Stimulated activated CD4-positive, alpha-beta T cell treated with anti-CD3 and anti-CD28 coated beads, Interleukin-1b, Interleukin-23, amount 100 ng/mL, for 48 hours (primary cell): ENCODE results near the gene REPIN1.

Experiments
- DNase-seq: peaks from one replicate; pipeline ENCODE4 v3.0.0-alpha.2; 2020

REPIN1 gene

GRCh38 chr7:150368096-150368883, at the start of gene REPIN1:
Gene REPIN1 (plus strand): TSS chr7:150368822. CDS start chr7:150369712, 890 bp downstream.
- peak; percentile 82 for DNase-seq

GRCh38 chr7:150321788-150322113, 46.9 kb upstream of the REPIN1 start:
- DNase-seq: no peak

DNA sequence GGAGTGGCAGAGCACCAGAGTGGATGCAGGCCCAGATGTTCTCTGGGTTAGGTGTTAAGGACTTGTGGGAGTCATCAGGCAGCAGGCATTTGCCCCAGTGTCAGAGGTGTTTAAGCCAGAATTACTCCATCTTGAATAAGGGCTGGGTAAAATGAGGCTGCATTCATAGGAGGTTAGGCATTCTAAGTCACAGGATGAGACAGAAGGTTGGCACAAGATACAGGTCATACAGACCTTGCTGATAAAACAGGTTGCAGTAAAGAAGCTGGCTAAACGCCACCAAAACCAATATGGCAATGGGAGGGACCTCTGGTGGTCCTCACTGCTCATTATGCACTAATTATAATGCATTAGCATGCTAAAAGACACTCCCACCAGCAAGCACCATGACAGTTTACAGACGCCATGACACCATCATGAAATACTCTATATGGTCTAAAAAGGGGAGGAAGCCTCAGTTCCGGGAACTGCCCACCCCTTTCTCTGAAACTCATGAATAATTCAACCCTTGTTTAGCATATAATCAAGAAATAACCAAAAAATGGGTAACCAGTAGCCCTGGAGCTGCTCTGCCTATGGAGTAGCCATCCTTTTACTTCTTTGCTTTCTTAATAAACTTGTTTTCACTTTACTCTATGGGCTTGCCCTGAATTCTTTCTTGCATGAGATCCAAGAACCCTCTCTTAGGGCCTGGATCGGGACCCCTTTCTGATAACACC, 46.3 kb upstream of the REPIN1 start:
- peak; percentile 77 for DNase-seq

GRCh38 chr7:150322833-150323681, 45.6 kb upstream of the REPIN1 start, which contains the start of the genes ACTR3C and LRRC61:
Gene ACTR3C (minus strand): TSS chr7:150323545. CDS start chr7:150295296, 28,249 bp downstream.
Gene LRRC61 (plus strand): TSS chr7:150323355. CDS start chr7:150336862, 13,507 bp downstream.
- peak; percentile 67 for DNase-seq

GRCh38 chr7:150323682-150324372, 44.8 kb upstream of the REPIN1 start:
- DNase-seq: no peak

DNA sequence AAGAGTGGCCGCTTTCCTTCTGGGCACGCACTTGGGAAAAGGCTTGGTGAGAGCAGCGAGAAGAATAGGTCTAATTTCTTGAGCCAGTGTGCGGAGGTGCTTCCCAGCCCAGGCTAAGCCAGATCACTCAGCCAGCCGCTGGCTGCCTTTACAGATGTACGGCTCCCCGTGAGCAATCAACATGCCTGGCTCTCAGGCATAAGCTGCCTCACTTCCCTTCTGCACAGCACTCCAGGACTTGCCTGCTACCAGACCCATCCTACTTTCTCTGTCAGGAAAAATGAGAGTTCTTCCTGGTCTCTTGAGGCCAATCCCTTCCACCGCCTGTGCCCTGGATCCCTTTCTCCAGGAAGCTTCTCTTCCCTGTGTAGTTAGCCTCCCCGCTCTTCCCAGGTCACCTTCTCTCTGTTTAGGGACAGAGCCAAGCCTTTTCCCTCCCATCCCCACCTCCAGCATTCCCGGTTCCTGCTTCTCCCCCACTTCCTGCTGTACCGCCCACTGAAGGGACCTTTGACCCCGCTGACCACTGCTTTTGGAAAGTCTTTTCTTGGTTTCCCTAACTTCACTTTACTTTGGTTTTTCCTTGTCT, 44.2 kb upstream of the REPIN1 start:
- no peak for DNase-seq

- no peak for DNase-seq
These were observed 43.5 kb upstream of the REPIN1 start for GRCh38 chr7:150325110-150325611.

GRCh38 chr7:150325901-150326300, 42.7 kb upstream of the REPIN1 start:
- DNase-seq: no peak

DNA sequence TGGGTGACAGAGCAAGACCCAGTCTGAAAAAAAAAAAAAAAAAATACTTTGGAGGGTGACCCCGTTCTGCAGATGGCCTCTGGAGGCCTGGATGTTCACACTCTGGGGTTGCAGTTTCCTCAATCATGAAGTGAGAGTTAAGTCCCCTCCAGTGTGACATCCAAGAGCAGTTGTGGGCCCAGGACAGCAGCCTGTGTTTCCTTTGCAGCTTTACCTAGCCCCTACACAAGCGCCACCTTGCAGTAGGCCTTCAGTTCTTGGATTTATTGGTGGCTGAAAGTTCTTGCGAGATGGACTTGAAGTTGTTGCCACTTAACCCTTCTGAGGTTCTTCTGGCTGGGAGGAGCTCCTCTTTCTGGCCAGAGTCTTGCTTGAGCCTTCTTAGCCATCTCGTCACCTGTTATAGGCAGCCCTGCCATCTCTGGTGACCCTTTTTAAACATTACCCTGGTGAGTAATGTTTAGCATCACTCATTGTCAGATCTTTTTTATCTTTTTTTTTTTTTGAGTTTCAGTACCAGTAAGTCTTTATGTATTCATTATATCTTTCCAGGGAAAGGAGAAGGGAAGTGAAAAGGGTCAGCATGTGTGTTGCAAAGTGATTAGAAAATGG, 41.9 kb upstream of the REPIN1 start:
- no peak for DNase-seq

GRCh38 chr7:150327308-150327707, 41.3 kb upstream of the REPIN1 start:
- no peak for DNase-seq

GRCh38 chr7:150329331-150330120, 39.1 kb upstream of the REPIN1 start:
- DNase-seq: no peak

- DNase-seq: no peak
These were observed 38.3 kb upstream of the REPIN1 start for GRCh38 chr7:150330211-150330885.

DNA sequence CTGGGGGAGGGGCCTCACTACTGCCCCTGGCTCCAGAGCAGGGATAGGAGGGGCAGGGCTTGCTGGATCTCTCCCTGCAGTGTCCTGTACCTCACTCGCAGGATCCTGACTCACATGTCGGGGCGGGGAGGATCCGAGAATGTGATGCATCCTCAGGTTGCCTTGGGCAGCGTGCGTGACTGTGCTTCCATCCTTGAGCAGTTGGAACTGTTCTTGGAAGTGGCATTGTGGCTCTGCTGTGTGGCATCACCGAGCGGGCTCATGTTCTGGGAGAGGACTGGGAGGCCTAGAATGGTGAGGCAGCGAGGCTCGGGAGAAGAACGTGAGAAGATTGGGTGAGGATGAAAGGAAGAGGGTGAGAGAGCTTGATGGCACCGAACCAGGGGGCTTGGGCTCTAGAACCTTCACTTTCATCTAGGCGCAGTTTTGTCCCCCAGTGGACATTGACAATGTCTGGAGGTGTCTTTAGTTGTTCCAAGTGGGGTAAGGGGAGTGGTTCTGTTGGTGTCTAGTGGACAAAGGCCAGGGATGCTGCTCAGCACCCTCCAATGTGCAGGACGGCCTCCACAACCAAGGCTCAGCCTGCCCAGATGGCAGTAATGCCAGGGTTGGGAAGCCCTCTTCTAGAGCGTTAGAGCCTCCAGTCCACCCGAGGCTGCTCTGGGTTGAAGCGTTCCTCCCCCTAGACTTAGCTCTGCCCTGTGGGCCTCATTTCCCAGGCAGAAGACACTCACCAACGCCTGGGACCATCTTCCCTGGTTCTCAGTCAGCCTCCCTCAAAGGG, 35.6 kb upstream of the REPIN1 start:
- DNase-seq: no peak

DNA sequence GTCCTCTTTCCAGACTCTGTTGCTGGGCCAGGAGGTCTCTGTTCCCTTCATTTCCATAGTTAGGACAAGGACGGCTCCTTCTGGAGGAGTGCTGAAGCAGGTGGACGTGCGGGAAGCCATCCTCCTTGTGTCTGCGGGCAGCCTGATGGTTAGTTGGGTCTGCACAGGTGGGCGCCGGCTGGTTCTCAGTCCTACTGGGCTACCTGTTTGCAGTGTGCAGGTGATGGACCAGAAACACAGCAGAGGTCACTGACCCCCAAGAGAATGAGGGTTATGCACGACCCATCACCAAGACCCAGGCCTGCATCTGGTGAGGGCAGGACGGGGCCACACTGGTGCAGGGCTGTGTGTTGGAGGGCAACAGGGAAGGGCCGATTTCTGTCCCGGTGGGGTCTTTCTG, 35.0 kb upstream of the REPIN1 start:
- no peak for DNase-seq

DNA sequence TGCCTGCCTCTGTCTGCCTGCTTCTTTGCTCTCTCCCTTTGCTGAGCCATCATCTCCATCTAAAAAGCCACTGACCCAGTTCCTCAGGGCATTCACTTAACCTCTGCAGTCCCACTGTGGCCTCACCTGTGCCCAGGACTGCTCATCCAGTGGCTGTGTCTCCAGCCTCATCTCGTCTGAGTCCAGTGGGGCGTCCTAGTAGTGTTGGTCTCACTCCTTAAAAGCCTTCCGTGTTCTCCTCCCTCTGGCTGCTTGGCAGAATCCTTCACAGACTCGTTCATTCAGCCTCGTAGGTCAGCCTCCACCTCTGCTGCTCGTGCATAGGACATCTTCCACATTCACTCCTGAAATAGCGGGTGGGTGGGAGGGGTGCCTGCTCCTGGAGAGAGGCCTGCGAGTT, 34.5 kb upstream of the REPIN1 start:
- no peak for DNase-seq

DNA sequence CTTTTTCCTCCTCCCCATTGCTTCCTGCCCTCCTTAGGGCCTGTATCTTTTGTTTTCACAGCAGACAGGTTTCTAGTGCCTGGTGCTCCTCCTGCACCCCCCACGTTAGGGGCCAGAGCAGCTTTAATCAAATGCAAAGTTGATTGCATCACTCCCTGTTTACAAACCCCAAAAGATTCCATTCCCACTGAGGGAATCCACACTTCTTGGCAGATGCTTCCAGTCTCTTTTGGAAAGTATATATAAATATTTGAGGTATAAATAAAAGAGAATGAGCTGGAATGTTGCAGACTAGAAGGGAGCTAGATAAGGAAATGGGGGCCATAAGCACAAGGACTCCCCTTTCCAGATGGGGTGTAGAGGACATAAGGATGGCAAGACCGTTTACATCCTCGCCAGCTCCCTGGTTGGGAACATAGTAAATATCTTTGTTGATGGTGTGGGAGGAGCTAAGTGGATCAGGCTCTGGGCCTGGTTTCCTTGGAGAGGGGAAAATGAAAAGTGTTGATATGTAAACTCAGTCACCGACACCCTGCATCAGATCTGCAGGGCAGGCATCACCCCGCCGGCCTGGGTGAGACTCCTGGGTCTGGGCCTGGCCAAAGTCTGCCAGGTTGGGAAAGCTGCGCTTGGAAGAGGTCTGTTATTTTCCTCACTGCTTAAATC, 33.4 kb upstream of the REPIN1 start:
- no peak for DNase-seq

GRCh38 chr7:150335774-150336112, 32.9 kb upstream of the REPIN1 start:
- DNase-seq: no peak

DNA sequence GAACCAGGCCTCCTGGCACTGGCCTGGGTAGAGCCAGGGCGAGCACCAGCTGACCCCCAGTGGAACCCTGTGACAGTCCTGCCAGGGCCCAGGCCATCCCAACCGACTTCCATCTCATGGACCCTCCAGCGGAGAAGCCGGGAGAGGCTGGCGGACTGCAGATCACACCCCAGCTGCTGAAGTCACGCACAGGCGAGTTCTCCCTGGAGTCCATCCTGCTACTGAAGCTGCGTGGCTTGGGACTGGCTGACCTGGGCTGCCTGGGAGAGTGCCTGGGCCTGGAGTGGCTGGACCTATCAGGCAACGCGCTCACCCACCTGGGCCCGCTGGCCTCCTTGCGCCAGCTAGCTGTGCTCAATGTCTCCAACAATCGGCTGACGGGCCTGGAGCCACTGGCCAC, 31.9 kb upstream of the REPIN1 start:
- DNase-seq: no peak

GRCh38 chr7:150337179-150337578, 31.4 kb upstream of the REPIN1 start:
- no peak for DNase-seq
